C4-2B (cell line): ENCODE measurements around the gene GDPGP1.

Experiments used
- H3K27ac ChIP-seq: fragments of 450-650 bp; 2 replicates; pipeline ENCODE4 v1.5.1; 2017
- ZFX ChIP-seq: fragments of 450-650 bp; IDR thresholded peaks from 2 replicates; pipeline ENCODE4 v1.6.1; 2017
- TF ChIP-seq, protein P1 (sequence below): fragments of 450-650 bp; conservative IDR thresholded peaks from 2 replicates; pipeline ENCODE4 v1.5.1; 2017; ENCODE audit warnings: mild to moderate bottlenecking

Gene GDPGP1

DNA sequence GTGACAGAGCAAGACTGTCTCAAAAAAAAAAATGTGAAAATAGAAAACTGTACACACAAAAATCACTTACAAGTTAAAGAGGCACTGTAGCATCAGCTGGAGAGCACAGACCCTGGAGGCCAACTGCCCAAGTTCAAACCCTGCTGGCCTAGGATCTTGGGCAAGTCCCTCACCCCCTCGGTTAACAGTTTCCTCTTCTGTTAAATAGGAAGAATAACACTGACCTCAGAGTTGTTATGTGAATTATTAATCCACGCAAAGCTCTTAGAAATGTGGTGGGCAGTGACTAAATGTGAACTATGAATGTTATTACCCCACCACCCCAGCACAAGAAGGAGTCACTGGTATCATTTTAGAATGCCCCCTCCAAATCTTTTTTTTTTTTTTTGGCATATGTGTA, 11.5 kb upstream of the GDPGP1 start:
- TF ChIP-seq ZFX, result no peak
- no peak overlapping the region for H3K27ac ChIP-seq

DNA sequence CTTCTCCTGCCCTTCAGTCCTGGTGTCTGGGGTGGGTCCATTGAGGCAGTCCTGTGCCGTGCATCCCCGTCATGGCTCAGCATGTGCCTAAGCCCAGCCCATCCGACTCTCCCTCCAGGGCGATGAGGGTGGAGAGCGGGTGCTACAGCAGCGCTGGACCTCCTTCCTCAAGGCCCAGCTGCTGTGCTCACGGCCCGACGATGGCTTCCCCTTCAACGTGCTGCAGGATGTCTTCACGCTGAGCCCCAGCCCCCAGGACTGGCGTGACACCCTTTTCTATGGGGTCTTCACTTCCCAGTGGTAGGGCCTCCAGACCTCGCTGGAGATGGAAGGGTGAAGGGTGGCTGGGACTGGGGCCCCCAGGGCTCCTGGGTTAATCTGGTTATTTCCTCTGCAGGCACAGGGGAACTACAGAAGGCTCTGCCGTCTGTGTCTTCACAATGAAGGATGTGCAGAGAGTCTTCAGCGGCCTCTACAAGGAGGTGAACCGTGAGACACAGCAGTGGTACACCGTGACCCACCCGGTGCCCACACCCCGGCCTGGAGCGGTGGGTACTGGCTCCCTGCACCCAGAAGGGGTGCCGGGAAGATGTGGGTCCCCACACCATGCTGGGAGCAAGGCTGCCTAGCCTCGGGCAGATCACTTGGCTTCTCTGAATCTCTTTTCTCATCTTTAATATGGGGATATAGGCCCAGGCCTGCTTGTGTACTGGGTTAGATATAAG, 10.4 kb upstream of the GDPGP1 start:
- TF ChIP-seq, protein P1, sequence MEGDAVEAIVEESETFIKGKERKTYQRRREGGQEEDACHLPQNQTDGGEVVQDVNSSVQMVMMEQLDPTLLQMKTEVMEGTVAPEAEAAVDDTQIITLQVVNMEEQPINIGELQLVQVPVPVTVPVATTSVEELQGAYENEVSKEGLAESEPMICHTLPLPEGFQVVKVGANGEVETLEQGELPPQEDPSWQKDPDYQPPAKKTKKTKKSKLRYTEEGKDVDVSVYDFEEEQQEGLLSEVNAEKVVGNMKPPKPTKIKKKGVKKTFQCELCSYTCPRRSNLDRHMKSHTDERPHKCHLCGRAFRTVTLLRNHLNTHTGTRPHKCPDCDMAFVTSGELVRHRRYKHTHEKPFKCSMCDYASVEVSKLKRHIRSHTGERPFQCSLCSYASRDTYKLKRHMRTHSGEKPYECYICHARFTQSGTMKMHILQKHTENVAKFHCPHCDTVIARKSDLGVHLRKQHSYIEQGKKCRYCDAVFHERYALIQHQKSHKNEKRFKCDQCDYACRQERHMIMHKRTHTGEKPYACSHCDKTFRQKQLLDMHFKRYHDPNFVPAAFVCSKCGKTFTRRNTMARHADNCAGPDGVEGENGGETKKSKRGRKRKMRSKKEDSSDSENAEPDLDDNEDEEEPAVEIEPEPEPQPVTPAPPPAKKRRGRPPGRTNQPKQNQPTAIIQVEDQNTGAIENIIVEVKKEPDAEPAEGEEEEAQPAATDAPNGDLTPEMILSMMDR, result no peak
- no peak for TF ChIP-seq ZFX
- no peak overlapping the region for H3K27ac ChIP-seq

GRCh38 chr15:90225047-90225446, 9.0 kb upstream of the GDPGP1 start:
- H3K27ac ChIP-seq, result no peak overlapping the region
- TF ChIP-seq, protein P1, result no peak
- TF ChIP-seq ZFX, result no peak

- no peak overlapping the region for H3K27ac ChIP-seq
- no peak for TF ChIP-seq ZFX
- TF ChIP-seq, protein P1, result no peak
Observed at GRCh38 chr15:90225504-90226234, 8.3 kb upstream of the GDPGP1 start.

- no peak overlapping the region for H3K27ac ChIP-seq
- TF ChIP-seq, protein P1, result no peak
- TF ChIP-seq ZFX, result no peak
Observed at GRCh38 chr15:90227336-90227735, 6.7 kb upstream of the GDPGP1 start.

GRCh38 chr15:90227816-90228772, 5.9 kb upstream of the GDPGP1 start:
- no peak for TF ChIP-seq ZFX
- TF ChIP-seq, protein P1, result no peak
- H3K27ac ChIP-seq, result peak overlapping the region; percentile 94

DNA sequence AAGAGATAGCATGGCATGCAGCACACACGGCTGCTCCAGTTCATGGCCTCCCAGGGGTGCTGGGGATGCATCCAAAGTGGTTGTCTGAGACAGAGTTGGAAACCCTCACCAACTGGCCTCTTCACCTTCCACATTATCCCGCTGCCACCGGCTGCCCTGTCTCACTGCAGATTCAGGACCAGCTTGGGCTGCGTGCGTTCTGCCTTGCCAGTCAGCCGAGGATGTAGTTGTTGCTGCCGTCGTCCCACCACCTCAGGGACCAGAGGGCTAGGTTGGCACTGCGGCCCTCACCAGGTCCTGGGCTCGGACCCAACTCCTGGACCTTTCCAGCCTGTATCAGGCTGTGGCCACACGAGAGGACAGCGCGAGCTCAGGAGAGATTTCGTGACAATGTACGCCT, 5.0 kb upstream of the GDPGP1 start:
- H3K27ac ChIP-seq, result peak overlapping the region; percentile 94
- TF ChIP-seq, protein P1, result no peak
- TF ChIP-seq ZFX, result no peak
